ENCODE measurements around the gene ITGA8. TPM values are rescaled to one million over a fixed set of nuclear protein-coding genes. Genes with fewer than 3 reads are reported as not detected.

The ITGA8 gene
- total and polyA plus RNA-seq, 2 of the 4 experiments (the other 2 are of a cell fraction): under 0.01 to 0.02 TPM

GRCh38 chr10:15710455-15710854 lies 9.3 kb downstream of the ITGA8 start:
- no peak overlapping the region for H4K91ac ChIP-seq (ENCODE audit: insufficient read depth, low read depth, low read length)
- H4K5ac ChIP-seq (ENCODE audit: low read depth, low read length): no peak overlapping the region
- in situ Hi-C loops (cut with MboI; ENCODE audit: low sequenced_read_pairs) (no loop called here), intact Hi-C loops (cut with micrococcal nuclease) (no loop called here), dilution Hi-C loops (cut with HindIII; ENCODE audit: low sequenced_read_pairs, unreplicated experiment) (no loop called here)
- no peak overlapping the region for H2BK20ac ChIP-seq (ENCODE audit: low read depth, low read length)
- TF ChIP-seq FOS (IDR thresholded peaks at IDR 0.05; ENCODE audit: low read depth, low read length) (no peak), MAFK (IDR thresholded peaks at IDR 0.05; ENCODE audit: low read depth, low read length) (no peak), NFE2L2 (IDR thresholded peaks at IDR 0.05; ENCODE audit: low read depth, low read length) (no peak), ELK1 (IDR thresholded peaks at IDR 0.05; ENCODE audit: borderline replicate concordance, low read depth, low read length) (no peak), CHD1 (IDR thresholded peaks at IDR 0.05; ENCODE audit: low read depth, low read length) (no peak), CEBPB (IDR thresholded peaks at IDR 0.05; ENCODE audit: low read depth, low read length) (no peak), BHLHE40 (IDR thresholded peaks at IDR 0.05; ENCODE audit: low read depth, low read length) (no peak), MXI1 (IDR thresholded peaks at IDR 0.05; ENCODE audit: borderline replicate concordance, low read depth, low read length) (no peak), RCOR1 (IDR thresholded peaks at IDR 0.05; ENCODE audit: insufficient replicate concordance, low read length) (no peak), MAZ (IDR thresholded peaks at IDR 0.05; ENCODE audit: borderline replicate concordance, low read depth, low read length) (no peak), POLR2A (IDR thresholded peaks at IDR 0.05; ENCODE audit: low read depth, low read length) (no peak), RFX5 (IDR thresholded peaks at IDR 0.05; ENCODE audit: low read depth, low read length) (no peak), RAD21 (IDR thresholded peaks at IDR 0.05; ENCODE audit: low read length) (no peak), USF2 (IDR thresholded peaks at IDR 0.05; ENCODE audit: low read depth, low read length) (no peak)
- H4K8ac ChIP-seq (ENCODE audit: low read depth in 2 of 2, low read length in 2 of 2): no peak overlapping the region
- H3K23ac ChIP-seq (ENCODE audit: low read depth, low read length): no peak overlapping the region
- no peak overlapping the region for H2BK5ac ChIP-seq (ENCODE audit: low read depth, low read length, poor library complexity, severe bottlenecking)
- no peaks in the 10 kb centered on the region for H3K9me3 ChIP-seq (ENCODE audit: control insufficient read depth, insufficient read depth, low read length)
- H3K27me3 ChIP-seq (ENCODE audit: control insufficient read depth, insufficient read depth, low read length): peaks cover 12% of the 10 kb centered on the region
- H3K79me1 ChIP-seq (ENCODE audit: low read depth in 1 of 2, low read length in 2 of 2): no peaks in the 10 kb centered on the region
- DNase-seq: no peak
- WGBS, 2 experiments (ENCODE audit: extremely low coverage in 2 of 2, insufficient read length in 1 of 2): 24% methylated on average over 2 of the region's 5 CpGs; no CpG with 5 or more reads in 1 of the 2 experiments
- H2AK5ac ChIP-seq (ENCODE audit: low read depth, low read length): no peak overlapping the region
- no peak overlapping the region for H2AK9ac ChIP-seq (replicated peaks; ENCODE audit: low read depth, low read length, poor library complexity)
- ATAC-seq (ENCODE audit: low read depth): no peak
- CTCF ChIA-PET: interaction anchor here (0.5 to 1.0 kb wide), 4 partner anchors 9 to 277 kb away, joined by 3 read pairs; partner anchors contain the start of gene ITGA8
- H3K14ac ChIP-seq (replicated peaks; ENCODE audit: low read depth, low read length): no peak overlapping the region
- no peak overlapping the region for H3K56ac ChIP-seq (ENCODE audit: extremely low read depth, insufficient read depth, low read length)
- no peak overlapping the region for H3K18ac ChIP-seq (ENCODE audit: low read depth, low read length)
- no peaks in the 10 kb centered on the region for H4K20me1 ChIP-seq (ENCODE audit: insufficient read depth, low read length)
- no peak overlapping the region for H3K4me2 ChIP-seq (ENCODE audit: low read depth, low read length)
- H3K4me3 ChIP-seq (ENCODE audit: insufficient read depth, low read depth, low read length): no peak overlapping the region
- no peak overlapping the region for H3K27ac ChIP-seq (ENCODE audit: insufficient read depth, low read length)
- POLR2A ChIA-PET (ENCODE audit: unreplicated experiment): no interaction called here
- no peaks in the 10 kb centered on the region for H3K36me3 ChIP-seq (ENCODE audit: control insufficient read depth, insufficient read depth, low read length)
- H3K4ac ChIP-seq (ENCODE audit: low read depth, low read length): no peak overlapping the region
- no peak overlapping the region for H2AFZ ChIP-seq (replicated peaks; ENCODE audit: low read length, poor library complexity)
- H3K4me1 ChIP-seq (ENCODE audit: control insufficient read depth, insufficient read depth, low read length): no peaks in the 10 kb centered on the region
- H2BK120ac ChIP-seq (ENCODE audit: low read depth, low read length): no peak overlapping the region
- H3K9ac ChIP-seq (ENCODE audit: low read depth, low read length): no peak overlapping the region
- H2BK15ac ChIP-seq (ENCODE audit: low read depth, low read length): no peak overlapping the region
- no TSS peak for BruUV-seq (replicated peaks)
- peaks cover 4% of the 10 kb centered on the region; the same call in 1 of the 2 replicates for H3K9me1 ChIP-seq (ENCODE audit: insufficient read depth, low read length)
